Type B pancreatic cell (in vitro differentiated cells): Measurements from ENCODE around the gene ANKH. TPM values are rescaled to one million over a fixed set of nuclear protein-coding genes. Genes with fewer than 3 reads are reported as not detected.

Source experiments
- DNase-seq: peaks from one replicate; pipeline ENCODE4 v3.0.0; 2021; ENCODE audit warnings: mixed read lengths; ENCODE audit not compliant: unreplicated experiment; ENCODE audit errors: extremely low spot score
- H3K27ac Mint-ChIP-seq: 2 replicates; pipeline ENCODE4 v1.8.0; 2021; ENCODE audit warnings: mild to moderate bottlenecking, mixed read lengths
- H3K27me3 Mint-ChIP-seq: 2 replicates; pipeline ENCODE4 v1.8.0; 2021; ENCODE audit warnings: mixed read lengths
- H3K36me3 Mint-ChIP-seq: 2 replicates; pipeline ENCODE4 v1.8.0; 2021; ENCODE audit warnings: mixed read lengths
- H3K4me1 Mint-ChIP-seq: one replicate; pipeline ENCODE4 v1.8.0; 2021; ENCODE audit warnings: mixed read lengths; ENCODE audit not compliant: unreplicated experiment
- H3K4me3 Mint-ChIP-seq: 2 replicates; pipeline ENCODE4 v1.8.0; 2021; ENCODE audit warnings: mild to moderate bottlenecking, mixed read lengths
- H3K9me3 Mint-ChIP-seq: 2 replicates; pipeline ENCODE4 v1.8.0; 2021; ENCODE audit warnings: mixed read lengths
- CTCF ChIP-seq: fragments of 200-600 bp; sonication (generic); conservative IDR thresholded peaks from 2 replicates; pipeline ENCODE4 v1.5.0; 2021; ENCODE audit warnings: antibody characterized with exemption, mild to moderate bottlenecking
- total RNA-seq: library from RNA; stranded (reverse); gene quantifications from 2 replicates; pipeline ENCODE4 v1.2.1, GENCODE V29; 2021; ENCODE audit warnings: low replicate concordance

ANKH gene
- total RNA-seq, 1 donor from 2014 or later: 41.1 TPM

DNA sequence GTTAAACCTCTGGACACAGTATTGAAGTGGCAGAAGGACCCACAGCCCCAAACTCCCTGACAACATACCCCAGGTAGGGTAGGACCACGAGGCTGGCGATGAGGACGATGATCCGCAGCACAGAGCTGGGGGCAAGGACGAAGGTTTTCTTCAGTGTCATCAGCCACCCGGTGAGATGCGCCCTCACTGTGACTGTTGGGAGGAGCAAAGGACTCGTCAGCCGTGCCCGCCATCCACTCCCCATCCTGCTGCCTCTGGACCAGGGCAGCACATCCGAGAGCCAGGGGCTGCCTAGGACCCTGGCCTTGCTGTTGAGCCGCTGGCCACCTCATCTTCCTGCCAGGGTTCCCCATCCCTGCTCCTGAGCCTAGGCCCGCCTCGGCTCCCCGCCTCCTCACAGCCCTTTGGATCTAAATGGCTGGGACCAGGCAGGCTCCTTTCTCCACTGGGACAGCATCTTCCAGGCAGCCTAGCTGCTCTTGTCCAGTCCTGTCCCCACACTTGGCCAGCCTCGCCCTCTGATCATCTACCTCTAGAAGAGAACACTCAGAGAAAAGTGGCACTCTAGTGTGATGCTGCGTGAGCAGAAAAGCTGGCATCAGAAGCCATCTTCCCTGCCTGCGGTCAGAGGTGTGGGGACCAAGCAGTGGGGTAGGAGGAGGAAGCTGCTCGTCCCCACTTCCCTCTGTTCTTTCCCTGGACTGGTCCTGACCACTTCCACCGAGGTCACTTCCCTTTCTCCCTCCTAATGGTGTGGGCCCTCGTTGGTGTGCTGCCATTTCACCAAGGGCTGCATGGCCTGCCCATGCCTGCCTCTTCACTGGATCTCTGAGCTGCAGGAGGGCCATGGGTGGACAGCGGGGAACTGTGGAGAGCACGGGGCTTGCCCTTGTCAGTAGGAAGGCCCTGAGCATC lies 157.8 kb downstream of the ANKH start:
- TF ChIP-seq CTCF: no peak

GRCh38 chr5:14712666-14713065 lies 158.9 kb downstream of the ANKH start:
- no peaks in the 10 kb centered on the region for H3K9me3 Mint-ChIP-seq
- H3K36me3 Mint-ChIP-seq: peaks cover 45% of the 10 kb centered on the region
- H3K27ac Mint-ChIP-seq: no peak overlapping the region
- TF ChIP-seq CTCF: no peak
- no peak for DNase-seq
- no peak overlapping the region for H3K4me3 Mint-ChIP-seq
- no peaks in the 10 kb centered on the region for H3K4me1 Mint-ChIP-seq
- H3K27me3 Mint-ChIP-seq: no peaks in the 10 kb centered on the region

More for the DNA sequence above, 157.8 kb downstream of the ANKH start:
- Mint-ChIP-seq H3K4me1 (no peaks in the 10 kb centered on the region), H3K27ac (no peak overlapping the region), H3K27me3 (no peaks in the 10 kb centered on the region), H3K36me3 (peaks cover 48% of the 10 kb centered on the region), H3K9me3 (no peaks in the 10 kb centered on the region), H3K4me3 (no peak overlapping the region)
- no peak for DNase-seq

GRCh38 chr5:14712131-14712530 lies 159.4 kb downstream of the ANKH start:
- no peaks in the 10 kb centered on the region for H3K4me1 Mint-ChIP-seq
- TF ChIP-seq CTCF: no peak
- H3K4me3 Mint-ChIP-seq: no peak overlapping the region
- no peaks in the 10 kb centered on the region for H3K9me3 Mint-ChIP-seq
- no peak for DNase-seq
- H3K27me3 Mint-ChIP-seq: no peaks in the 10 kb centered on the region
- no peak overlapping the region for H3K27ac Mint-ChIP-seq
- peaks cover 42% of the 10 kb centered on the region for H3K36me3 Mint-ChIP-seq

- H3K4me3 Mint-ChIP-seq: no peak overlapping the region
Measured at GRCh38 chr5:14710313-14710994, 161.1 kb downstream of the ANKH start.

DNA sequence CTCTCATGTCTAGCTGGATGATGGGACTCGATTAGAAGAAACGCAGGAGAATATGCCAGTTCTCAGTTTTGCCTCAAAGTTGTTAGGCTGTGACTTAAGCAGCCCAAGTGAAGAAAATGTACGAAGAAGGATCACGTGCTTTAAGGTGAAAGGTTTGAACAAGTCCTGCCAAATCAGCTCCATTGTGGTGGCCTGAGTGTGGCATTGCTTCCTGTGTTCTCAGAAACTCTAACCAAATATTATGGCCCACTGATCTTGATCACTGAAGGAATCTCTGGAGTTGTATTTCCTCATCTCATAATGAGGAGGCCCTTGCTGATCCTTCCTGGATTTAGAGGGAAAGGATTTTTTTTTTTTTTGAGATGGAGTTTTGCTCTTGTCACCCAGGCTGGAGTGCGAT lies 163.0 kb downstream of the ANKH start:
- H3K27ac Mint-ChIP-seq: no peak overlapping the region
- DNase-seq: no peak
- peaks cover 48% of the 10 kb centered on the region for H3K36me3 Mint-ChIP-seq
- no peaks in the 10 kb centered on the region for H3K27me3 Mint-ChIP-seq
- no peak for TF ChIP-seq CTCF
- H3K4me1 Mint-ChIP-seq: no peaks in the 10 kb centered on the region
- no peak overlapping the region for H3K4me3 Mint-ChIP-seq
- no peaks in the 10 kb centered on the region for H3K9me3 Mint-ChIP-seq

More at GRCh38 chr5:14710313-14710994, 161.1 kb downstream of the ANKH start:
- DNase-seq: no peak
- H3K36me3 Mint-ChIP-seq: peaks cover 47% of the 10 kb centered on the region
- H3K27ac Mint-ChIP-seq: no peak overlapping the region
- TF ChIP-seq CTCF: no peak
- no peaks in the 10 kb centered on the region for H3K9me3 Mint-ChIP-seq
- no peaks in the 10 kb centered on the region for H3K27me3 Mint-ChIP-seq
- no peaks in the 10 kb centered on the region for H3K4me1 Mint-ChIP-seq
